Hair follicle dermal papilla cell (primary cell): ENCODE results near the gene SFN. TPM values are rescaled to one million over a fixed set of nuclear protein-coding genes. Genes with fewer than 3 reads are reported as not detected.

ENCODE experiments used
- small RNA-seq: library from RNA; depleted of rRNA; stranded (forward); fragments of <200 nt; gene quantifications from one replicate; pipeline ENCODE3, GENCODE V24; 2012
- total RNA-seq: library from RNA; depleted of rRNA; stranded (reverse); fragments of >200 nt; gene quantifications from 2 replicates; pipeline ENCODE4 v1.2.3, GENCODE V29; 2012

The SFN gene
- 1.3 and 1.5 TPM in 2 replicates for total RNA-seq

GRCh38 chr1:26862781-26863684 lies at the start of gene SFN:
Gene SFN, plus strand, starts transcription at chr1:26863149. Its CDS starts 64 bp downstream, at chr1:26863213.

GRCh38 chr1:26826261-26827105 lies 36.5 kb upstream of the SFN start, which contains the start of gene ZDHHC18:
Gene ZDHHC18, plus strand, starts transcription at chr1:26826688. Its CDS starts 117 bp downstream, at chr1:26826805.

GRCh38 chr1:26889551-26890466 lies 26.9 kb downstream of the SFN start, which contains the start of gene GPN2:
Gene GPN2, minus strand, starts transcription at chr1:26890283. Its CDS starts 187 bp downstream, at chr1:26890096.

DNA sequence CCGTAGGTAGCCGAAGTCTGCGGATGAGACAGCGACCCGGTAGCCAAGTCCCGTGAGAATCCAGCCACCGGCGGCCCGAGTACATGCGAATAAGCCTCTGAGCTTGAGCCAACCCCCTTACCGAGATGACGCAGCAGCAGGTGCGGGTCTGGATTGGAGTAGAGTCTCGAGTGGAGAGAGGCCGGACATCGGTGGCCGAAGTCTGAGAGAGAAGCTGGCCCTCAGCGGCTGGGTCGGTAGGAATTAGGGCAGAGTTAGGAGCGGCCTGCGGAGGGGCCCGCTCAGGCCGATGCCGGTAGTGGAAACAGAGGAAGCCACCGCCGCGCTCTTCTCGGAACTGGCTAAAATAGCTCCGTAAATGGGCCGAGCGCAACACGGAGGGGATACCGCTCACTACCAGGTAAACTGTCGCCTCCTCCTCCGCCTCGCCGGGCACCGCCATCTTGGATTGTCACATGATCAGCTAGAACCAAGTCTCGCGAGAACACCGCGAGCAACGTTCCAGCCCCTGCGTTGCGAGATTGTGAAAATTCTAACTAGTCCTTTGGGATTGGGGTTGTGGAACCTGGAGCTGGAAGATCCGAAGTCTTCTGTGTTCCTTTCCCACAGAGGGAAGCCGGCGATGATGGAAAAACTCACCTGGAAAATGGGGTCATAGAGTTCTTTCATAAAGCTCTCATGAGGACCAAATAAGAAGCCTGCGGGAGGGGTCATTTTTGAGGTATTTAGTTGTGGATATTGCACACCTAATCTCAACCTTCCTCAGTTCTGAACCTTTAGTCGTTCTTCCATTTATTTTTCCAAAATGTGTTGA lies 37.3 kb downstream of the SFN start, which contains the start of gene GPATCH3:
TSS of gene GPATCH3 (minus strand) at position 467 of the 814 bp plus-strand sequence. CDS start at position 442, 25 bp downstream.

Small RNA genes within 50 kb of the gene (small RNA-seq; reads per million reads assigned to genes)
- gene RN7SL165P: not detected

Other genes starting within 250 kb of the SFN start
- gene ARID1A, start 167.1 kb upstream of the SFN start, total RNA-seq: 26.8 and 29.0 TPM in 2 replicates
- 15.4 and 20.1 TPM in 2 replicates for gene PIGV, start 75.2 kb upstream of the SFN start, total RNA-seq
- 19.1 and 20.8 TPM in 2 replicates for gene ZDHHC18, start 36.5 kb upstream of the SFN start, total RNA-seq
- gene GPN2, start 27.1 kb downstream of the SFN start, total RNA-seq: 8.5 and 9.7 TPM in 2 replicates
- gene GPATCH3, start 37.3 kb downstream of the SFN start, total RNA-seq: 9.4 and 9.5 TPM in 2 replicates
- not detected in 2 replicates for gene NR0B2, start 50.8 kb downstream of the SFN start, total RNA-seq
- 12.2 and 17.0 TPM in 2 replicates for gene NUDC, start 58.6 kb downstream of the SFN start, total RNA-seq
- under 0.01 TPM in 1 of 2 replicates, not detected in the other for gene KDF1, start 97.3 kb downstream of the SFN start, total RNA-seq
- gene TRNP1, start 130.5 kb downstream of the SFN start, total RNA-seq: 45.1 and 71.4 TPM in 2 replicates
- gene TENT5B, start 149.7 kb downstream of the SFN start, total RNA-seq: 38.1 and 55.6 TPM in 2 replicates